ENCODE data around the gene TANGO2.

TANGO2 gene

DNA sequence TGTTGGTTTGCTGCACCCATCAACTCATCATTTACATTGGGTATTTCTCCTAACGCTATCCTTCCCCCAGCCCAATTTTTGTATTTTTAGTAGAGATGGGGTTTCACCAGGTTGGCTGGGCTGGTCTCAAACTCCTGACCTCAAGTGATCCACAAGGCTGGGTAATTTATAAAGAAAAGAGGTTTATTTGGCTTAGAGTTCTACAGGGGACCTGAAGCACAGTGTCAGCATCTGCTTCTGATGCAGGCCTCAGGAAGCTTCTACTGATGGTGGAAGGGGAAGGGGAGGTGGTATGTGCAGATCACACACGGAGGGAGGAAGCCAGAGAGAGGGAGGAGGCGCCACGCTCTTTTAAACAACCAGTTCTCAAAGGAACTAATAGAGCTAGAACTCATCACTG is 25.8 kb downstream of the TANGO2 start:
- DNase-seq = no peak

DNA sequence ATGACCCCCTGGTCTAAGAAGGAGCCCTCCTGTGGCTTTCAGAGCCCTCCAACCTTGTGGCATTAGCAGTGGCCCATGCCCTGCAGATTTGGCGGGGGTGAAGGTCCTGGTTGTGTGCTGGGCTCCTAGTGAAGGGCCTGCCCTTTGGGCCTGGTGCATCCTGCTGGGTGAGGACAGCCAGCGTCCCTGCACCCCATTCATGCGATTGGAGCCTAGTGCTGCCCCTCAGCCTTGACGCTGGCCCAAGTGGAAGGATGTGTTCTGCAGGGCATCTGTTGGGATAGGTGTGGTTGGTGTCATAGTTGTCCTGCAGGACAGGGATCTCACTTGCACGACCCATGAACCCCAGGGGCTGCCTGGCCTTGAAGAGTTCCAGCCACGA is 31.0 kb downstream of the TANGO2 start:
- DNase-seq = no peak

DNA sequence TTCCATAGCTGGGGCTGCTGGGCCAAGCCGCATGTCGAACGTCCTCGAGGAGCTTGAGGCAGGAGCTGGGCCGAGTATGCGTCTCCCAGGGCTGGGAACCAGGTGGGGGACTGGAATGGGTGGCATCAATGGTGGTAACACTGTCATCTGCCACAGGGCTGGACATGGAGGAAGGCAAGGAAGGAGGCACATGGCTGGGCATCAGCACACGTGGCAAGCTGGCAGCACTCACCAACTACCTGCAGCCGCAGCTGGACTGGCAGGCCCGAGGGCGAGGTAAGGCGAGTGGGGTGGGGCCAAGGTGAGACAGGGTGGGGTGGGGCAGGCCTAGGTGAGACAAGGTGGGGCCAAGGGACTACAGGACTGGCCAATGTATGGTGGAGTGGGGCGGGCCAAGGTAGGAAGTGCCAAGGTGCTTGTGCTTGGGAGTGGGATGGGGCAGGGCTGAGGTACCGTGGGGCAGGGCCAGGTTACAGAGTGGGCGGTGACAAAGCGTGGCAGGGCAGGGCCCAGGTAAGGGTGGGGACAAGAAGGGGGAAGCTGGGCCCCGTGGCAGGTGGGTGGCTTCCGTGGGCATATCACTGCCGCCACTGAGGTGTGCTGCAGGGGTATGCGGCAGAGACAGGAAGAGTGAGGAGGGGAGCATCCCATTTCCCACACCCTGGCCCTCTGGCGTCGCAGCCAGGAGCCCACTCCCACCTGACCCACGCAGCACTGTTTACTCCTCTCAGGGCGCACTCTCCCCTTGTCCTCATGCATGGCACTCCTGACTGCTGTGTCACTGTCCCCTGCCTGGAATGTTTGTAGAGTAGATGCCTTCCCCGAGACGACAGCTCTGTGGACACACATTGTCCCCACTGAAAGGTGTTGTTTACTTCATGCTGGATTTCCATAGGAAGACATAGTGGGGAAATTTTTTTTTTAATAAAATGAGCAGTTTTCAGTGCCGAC is 31.7 kb downstream of the TANGO2 start:
- no peak for DNase-seq

DNA sequence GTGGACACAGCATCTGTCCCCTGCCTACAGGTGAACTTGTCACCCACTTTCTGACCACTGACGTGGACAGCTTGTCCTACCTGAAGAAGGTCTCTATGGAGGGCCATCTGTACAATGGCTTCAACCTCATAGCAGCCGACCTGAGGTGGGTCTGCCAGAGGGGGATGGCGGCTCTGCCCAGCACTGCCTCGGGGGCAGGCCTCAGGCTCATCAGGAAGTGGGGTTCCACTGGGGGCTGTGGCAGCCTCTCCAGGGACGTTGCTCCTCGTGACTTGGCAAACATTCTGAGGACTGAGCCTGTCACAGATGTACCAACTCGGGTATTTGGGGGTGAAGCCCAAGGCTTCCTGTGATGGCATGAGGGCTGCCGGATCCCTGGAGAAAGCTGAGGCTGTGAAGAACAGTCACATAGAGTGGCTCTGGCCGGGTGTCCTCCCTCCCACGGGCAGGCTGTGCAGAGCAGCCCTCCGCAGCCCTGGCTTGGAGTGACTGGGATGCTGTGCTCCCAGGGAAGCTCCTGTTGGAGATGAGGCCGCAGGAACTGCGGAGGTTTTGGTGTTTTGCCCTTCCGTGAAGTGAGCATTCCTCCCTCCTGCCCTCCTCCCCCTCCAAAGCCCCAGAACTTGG is 32.6 kb downstream of the TANGO2 start:
- DNase-seq = no peak

DNA sequence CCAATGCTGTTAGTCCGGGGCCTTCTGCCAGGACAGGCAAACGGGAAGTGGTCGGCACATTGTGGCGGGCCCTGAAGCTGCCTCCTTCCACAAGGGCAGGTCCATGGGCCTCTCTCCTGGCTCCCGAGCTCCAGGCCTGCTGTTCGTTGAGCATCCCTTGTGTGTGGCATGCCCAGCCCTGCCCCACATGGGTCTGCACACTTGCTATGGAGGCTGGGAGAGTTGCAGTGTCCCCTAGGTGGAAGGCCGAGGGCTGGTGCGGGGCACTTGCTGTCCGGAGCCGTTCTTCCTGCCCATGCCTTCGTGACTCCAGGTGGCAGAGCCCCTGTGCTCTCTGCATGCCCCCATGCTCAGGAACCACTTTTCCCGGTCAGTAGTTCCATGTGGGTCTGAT is 33.1 kb downstream of the TANGO2 start:
- DNase-seq = no peak

DNA sequence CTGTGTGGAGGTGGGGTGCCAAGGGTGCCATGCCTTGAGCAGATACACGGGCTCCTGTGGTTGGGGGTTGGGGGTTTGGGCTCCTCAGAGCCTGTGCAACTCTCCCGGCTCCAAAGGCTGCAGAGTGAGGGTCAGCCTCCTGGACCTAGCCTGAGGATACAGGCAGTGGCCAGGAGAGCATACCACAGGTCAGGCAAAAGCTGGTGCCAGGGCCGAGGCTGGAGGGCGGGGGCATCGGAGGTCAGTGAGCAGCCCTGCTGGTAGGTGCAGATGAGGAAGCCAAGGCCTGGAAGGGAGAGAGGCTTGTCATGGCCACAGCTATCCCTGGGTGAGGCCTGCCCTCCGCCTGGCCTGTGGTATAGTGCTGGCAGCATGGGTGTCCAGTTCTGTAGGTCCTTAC is 33.6 kb downstream of the TANGO2 start:
- no peak for DNase-seq

DNA sequence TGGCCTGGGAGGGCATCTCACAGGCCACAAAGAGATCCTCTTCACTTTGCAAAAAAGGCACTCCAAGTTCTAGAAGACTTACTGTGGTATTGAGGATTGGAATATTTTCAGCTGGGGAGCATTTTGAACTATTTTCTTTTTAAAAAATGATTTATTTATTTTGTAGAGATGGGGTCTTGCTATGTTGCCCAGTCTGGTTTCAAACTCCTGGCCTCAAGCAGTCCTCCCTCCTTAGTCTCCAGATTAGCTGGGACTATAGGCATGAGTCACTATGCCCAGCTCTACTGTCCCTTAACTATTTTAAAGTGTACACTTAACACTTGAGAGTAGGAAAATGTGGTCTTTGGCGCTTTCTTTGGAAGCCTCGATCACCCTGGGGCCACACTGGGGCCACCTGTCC is 34.2 kb downstream of the TANGO2 start:
- no peak for DNase-seq

DNA sequence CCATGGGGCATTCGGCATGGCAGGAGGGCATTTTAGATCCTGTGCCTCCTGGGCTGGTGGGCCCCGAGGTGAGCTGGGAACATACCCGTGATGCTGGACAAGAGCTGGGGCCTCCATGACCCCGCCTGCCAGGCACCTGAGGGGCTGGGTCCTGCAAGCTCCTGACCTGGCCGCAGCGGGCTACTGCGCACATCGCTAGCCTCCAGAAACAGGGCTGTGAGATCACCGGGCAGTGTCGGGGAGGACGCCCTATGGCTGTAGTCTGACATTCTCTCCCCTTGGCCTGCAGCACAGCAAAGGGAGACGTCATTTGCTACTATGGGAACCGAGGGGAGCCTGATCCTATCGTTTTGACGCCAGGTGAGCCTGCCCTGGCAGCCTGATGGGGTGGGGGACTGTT is 34.7 kb downstream of the TANGO2 start:
- DNase-seq = no peak

DNA sequence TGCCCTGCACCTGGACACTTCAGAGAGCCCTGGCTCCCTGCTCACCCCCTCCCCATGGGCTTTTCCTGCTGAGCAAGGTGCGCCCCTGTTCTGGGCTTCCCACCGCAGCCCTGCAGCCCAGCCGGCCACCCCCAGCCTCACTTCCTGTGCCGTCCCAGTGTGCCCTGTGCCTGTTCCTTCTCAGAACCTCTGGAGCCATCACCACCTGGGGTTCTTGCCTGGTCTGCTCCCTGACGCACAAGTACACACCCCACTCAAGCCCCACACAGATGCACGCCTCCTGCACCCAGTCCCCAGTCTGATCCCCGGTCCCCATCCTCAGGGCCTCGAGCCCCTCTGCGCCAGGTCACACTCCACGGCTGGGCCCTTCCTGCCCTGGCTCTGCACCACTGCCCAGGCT is 35.3 kb downstream of the TANGO2 start:
- no peak for DNase-seq

DNA sequence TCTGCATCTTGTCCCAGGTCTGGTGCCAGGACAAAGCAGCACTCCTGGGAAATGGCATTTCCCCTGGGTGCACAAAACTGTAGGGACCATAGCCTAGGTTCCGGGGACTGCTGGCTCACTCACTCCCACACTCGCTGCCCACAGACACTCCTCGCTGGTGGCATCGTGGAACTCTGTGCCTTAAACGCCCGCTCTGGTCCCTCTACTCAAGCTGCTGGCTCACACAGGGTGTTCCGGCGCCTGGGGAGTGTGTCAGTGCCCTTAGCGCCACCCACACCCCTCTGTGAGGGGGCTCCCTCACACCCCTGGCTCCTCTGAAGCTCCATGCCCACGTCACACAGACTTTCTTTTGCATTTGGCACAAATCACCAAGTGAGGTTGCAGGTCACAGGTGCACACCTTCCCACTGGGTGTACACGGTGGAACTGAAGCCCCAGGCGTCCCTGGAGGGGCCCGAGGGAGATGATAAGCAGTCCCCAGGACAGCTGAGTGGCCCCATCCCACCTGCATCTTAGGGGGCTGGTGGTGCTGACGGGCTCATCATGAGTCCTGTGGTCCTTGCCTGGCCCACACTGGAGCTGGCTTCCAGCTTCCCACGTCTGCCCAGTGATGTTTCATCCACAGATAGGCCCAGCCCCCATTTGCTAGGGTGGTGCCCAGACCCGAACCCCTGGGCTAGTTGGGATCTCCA is 35.9 kb downstream of the TANGO2 start:
- no peak for DNase-seq

DNA sequence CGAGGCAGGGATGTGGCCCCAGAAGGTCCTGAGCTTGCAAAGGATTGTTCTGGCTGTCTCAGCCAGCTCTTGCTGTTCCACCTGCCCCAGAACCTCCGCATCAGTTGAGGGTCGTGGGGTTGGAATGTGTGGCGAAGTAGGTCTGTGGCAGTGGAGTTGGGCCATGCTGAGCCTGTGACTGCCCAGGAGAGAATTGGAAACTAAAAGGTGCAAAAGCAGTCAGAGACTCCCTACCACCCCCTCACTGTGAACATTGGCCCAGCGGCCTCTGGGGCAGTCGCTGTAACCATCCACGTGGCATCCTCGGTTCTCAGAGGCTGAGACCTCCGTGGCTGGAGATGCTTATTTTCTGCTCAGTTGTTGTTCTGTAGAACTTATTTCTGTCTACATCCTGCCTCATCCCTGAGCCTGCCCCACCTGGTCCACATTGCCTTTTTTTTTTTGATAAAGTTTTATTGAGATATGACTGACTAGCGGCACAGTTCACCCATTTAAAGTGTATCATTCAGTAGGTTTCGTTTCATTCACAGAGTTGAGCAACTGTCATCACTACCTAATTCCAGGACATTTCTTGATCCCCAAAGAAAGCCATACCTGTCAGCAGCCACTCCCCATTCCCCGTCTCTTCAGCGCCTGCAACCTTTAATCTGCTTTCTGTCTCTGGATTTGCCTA is 36.8 kb downstream of the TANGO2 start:
- DNase-seq = no peak

DNA sequence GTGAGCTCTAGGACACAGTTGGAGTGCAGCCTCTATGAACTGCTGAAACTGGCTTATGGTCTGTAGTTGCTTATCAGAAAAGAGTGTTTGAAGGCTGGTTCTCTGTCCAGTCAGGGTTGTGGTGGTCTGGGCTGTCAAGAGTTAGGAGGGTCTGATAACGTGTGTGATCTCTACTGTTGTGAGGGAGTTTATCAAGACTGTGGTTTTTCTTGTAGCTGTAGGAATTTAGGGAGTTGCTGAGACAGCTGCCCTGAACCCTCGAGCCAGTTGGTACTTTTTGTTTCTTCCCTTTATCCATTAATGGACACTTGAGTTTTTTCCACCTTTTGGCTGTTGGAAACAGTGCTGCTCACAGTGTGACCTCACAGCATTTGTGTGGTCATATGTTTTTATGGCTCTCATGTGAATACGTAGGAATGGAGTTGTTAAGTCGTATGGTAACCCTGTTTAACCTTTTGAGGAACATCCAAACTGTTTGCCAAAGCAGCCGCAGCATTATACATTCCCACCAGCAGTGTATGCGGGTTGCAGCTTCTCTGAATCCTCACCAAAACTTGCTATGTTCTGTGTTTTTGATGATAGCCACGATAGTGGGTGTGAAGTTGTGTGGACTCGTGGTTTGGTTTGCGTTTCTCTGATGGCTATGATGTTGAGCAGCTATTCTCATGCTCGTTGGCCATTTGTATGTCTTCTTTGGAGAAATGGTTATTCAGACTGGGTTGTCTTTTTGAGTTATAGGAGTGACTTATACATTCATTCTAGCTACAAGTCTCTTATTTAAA is 38.3 kb downstream of the TANGO2 start:
- DNase-seq = no peak

DNA sequence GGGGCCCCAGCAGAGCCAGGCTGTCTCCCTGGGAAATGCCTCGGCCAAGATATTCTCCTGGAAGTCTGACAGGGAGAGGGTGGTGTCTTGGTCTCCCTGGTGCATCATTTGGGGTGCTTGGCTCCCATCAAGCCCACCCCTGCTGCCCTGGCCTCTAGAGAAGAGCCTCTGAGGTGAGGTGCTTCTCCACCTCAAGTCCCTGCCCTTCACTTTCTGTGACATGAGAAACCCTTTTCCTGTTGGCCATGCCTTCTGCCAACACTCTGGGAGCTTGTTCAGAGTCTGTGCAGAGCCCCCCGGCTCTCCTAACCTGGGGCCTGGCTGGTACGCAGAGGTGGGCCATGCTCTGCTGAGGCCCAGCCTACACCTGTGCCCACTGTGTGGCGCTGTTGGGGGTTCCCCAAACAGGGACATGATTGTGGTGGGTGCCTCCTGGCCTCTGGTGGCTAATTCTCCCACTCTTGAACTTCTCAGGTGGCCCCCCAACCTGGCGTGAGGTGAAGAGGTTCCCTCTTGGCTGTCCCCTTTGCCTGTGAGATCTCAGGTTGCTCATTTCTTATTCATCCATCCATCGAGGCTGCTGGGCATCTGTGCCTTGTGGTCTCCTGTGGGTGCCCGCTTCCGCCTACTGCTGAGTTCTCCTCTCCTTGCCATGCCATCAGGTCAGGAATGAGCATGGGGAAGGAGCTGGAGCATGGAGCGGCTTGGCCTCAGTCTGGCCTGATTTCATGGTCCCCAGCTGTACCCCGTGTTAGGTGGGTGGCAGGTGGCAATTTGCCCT is 40.0 kb downstream of the TANGO2 start:
- no peak for DNase-seq

DNA sequence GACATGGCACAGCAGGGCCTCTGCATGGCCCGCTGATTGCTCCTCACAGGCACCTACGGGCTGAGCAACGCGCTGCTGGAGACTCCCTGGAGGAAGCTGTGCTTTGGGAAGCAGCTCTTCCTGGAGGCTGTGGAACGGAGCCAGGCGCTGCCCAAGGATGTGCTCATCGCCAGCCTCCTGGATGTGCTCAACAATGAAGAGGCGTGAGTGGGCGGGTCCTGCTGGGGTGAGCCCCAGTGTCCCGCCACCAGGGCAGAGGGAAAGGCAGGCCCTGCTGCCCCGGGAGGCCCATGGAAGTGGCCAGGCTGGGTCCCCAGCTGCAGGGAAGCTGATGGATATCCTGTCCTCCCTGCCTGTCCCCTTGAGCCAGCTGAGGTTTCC is 40.6 kb downstream of the TANGO2 start:
- DNase-seq = no peak

DNA sequence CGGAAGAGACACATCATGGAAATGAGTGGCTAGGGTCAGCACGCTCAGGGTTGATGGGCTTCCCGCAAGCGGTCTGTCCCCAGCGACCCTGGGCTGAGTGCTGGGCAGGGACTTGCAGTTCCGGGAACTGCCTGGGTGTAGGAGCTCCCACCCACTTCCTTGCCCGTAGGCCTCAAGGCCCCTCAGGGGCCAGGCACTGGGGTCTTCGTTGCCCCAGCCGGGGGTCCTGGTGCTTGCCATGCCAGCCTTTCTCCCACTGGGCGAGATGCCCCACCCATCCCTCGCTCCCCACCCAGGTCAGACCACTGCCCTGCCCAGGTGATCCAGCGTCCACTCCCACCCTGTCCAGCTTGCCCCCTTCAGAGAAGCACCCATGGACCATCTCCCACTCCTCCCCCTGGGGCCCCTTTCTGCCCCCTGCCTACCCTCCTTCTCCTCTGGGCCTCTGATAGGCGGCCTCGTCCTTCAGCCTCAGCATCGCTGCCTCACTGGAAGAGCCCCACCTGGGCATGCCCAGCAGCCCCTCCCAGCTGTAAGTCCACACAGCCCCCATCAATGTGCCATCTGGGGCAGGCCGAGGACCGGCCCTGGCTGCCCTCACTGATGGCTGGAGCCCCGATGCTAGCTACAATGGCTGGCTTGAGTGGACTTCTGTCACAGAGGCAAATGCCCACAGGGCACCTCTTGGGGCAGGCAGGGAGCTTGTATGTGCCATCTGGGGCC is 41.3 kb downstream of the TANGO2 start:
- no peak for DNase-seq

DNA sequence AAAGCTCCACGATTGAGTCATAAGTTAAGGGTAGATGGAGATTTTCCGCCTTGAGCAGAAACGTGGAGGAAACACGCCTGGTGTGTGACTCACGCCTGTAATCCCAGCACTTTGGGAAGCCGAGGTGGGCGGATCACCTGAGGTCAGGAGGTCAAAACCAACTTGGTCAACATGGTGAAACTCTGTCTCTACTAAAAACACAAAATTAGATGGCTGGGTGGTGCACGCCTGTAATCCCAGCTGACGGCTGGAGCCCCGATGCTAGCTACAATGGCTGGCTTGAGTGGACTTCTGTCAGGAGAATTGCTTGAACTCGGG is 41.8 kb downstream of the TANGO2 start:
- DNase-seq = no peak

DNA sequence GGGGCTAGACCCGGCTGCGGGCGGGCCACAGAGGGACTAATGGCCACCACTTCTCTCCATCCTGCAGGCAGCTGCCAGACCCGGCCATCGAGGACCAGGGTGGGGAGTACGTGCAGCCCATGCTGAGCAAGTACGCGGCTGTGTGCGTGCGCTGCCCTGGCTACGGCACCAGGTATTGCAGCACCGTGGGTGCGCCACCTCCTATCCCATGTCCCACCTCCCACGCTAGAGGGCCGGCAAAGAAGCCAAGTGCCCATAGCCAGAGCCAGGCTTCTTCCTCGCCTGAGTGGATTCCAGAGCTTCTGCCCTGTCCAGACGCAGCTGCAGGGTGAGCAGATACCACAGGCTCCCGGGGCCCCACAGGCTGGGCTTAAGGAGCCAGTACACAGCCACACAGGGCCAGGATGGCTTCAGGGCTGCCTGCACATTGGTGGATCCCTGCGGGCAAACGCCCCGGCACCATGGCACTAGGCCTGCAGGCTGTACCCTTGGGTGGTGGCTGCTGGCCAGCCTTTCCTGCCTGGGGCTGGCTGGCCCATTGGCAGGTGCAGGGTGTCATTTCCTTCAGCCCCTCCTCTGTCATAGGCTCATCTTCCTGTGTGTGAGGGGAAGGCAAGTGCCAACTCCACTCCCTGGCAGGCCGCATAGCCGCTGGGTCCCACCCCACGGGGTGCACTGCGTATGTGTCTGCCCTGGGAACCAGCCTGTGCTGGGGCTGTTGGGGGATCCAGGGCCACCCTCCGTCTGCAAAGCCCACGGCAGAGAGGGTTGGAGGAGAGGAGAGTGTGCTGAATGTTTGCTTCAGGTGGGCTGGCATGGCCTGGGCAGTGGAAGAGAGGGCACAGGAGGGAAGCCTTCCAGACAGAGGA is 42.6 kb downstream of the TANGO2 start:
- no peak for DNase-seq

DNA sequence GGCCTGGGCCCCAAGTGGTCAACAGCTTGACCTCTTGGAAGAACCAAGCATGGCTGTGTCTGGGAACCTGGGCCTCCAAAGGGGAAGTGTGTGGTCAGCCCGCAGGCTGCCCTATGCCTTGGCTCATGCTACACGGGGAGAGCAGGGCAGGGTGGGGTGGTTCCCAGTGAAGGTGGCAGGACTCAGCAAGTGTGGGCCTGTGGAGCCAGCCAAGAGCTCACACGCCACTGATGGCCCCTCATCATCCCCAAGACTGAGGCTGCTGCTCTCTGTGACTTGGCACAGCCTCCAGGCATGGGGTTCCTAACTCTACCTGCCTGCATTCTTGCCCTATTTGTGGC is 43.2 kb downstream of the TANGO2 start:
- no peak for DNase-seq

DNA sequence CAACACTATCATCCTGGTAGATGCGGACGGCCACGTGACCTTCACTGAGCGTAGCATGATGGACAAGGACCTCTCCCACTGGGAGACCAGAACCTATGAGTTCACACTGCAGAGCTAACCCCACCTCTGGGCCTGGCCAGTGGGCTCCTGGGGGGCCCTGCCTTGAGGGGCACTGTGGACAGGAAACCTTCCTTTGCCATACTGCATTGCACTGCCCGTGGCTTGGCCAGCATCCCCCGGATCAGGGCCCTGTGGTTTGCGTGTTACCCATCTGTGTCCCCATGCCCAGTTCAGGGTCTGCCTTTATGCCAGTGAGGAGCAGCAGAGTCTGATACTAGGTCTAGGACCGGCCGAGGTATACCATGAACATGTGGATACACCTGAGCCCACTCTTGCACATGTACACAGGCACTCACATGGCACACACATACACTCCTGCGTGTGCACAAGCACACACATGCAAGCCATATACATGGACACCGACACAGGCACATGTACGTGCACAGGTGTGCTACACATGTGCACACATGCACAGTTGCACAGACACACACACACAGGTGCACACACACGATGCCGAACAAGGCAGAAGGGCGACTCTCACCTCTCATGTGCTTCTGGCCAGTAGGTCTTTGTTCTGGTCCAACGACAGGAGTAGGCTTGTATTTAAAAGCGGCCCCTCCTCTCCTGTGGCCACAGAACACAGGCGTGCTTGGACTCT is 43.8 kb downstream of the TANGO2 start:
- no peak for DNase-seq
